HEK293 (cell line): Measurements from ENCODE around the gene SPOUT1.

ENCODE experiments used
- CTCF ChIA-PET: fragments of 350-600 bp; formaldehyde crosslinking; extraction: SDS; loops from one replicate; lab custom pipeline; 2021; ENCODE audit warnings: antibody characterized with exemption; lab: Yijun Ruan, JAX
- POLR2A ChIA-PET: fragments of 300-600 bp; formaldehyde crosslinking; extraction: SDS; loops from one replicate; lab custom pipeline; 2020; ENCODE audit warnings: antibody characterized with exemption, inconsistent platforms; lab: Yijun Ruan, JAX
- H3K27ac ChIP-seq: fragments of 200-500 bp; sonication (Bioruptor generic); 2 replicates; pipeline ENCODE4 v1.5.1; 2014; ENCODE audit warnings: low read depth, low read length, control low read depth, inconsistent platforms; ENCODE audit errors: extremely low read depth
- H3K36me3 ChIP-seq, 2 experiments: fragments of 200-500 bp in 1 of 2; sonication (Bioruptor generic) in 1 of 2; 1 replicate in 1 of 2; 2 replicates in 1 of 2; pipeline ENCODE4 v1.5.1; 2014 to 2017; ENCODE audit warnings: inconsistent platforms in 2 of 2, low read length in 2 of 2; ENCODE audit not compliant: control insufficient read depth in 2 of 2, insufficient read depth in 1 of 2
- H3K4me1 ChIP-seq: fragments of 200-500 bp; sonication (Bioruptor generic); 2 replicates; pipeline ENCODE4 v1.5.1; 2014; ENCODE audit warnings: mild to moderate bottlenecking, low read length, inconsistent platforms; ENCODE audit not compliant: control insufficient read depth, insufficient read depth
- H3K4me3 ChIP-seq: 2 replicates; pipeline ENCODE4 v1.5.1; 2011; ENCODE audit warnings: low read depth, mild to moderate bottlenecking, control low read depth, low read length, moderate library complexity
- H3K9me3 ChIP-seq: fragments of 200-500 bp; sonication (Bioruptor generic); 2 replicates; pipeline ENCODE4 v1.5.1; 2014; ENCODE audit warnings: low read depth, low read length, inconsistent platforms; ENCODE audit not compliant: control insufficient read depth, insufficient read depth
- BCL11B ChIP-seq: fragments of 450-650 bp; formaldehyde crosslinking; IDR thresholded peaks from 2 replicates; pipeline ENCODE4 v1.5.1; 2016; ENCODE audit warnings: low read depth, missing biosample characterization, missing genetic modification characterization
- EGR2 ChIP-seq: fragments of 450-650 bp; formaldehyde crosslinking; IDR thresholded peaks from 2 replicates; pipeline ENCODE4 v1.5.1; 2016; ENCODE audit warnings: low read depth, missing biosample characterization, missing genetic modification characterization
- SCRT1 ChIP-seq: fragments of 450-650 bp; formaldehyde crosslinking; IDR thresholded peaks from 2 replicates; pipeline ENCODE4 v1.5.1; 2016; ENCODE audit warnings: missing biosample characterization, missing genetic modification characterization, borderline replicate concordance
- SCRT2 ChIP-seq: fragments of 450-650 bp; formaldehyde crosslinking; IDR thresholded peaks from 2 replicates; pipeline ENCODE4 v1.5.1; 2016; ENCODE audit warnings: missing biosample characterization, missing genetic modification characterization
- TRIM28 ChIP-seq: IDR thresholded peaks from 2 replicates; pipeline ENCODE4 v1.6.1; 2011; ENCODE audit warnings: low read length, control low read depth, borderline replicate concordance
- ZBTB20 ChIP-seq: fragments of 450-650 bp; formaldehyde crosslinking; IDR thresholded peaks from 2 replicates; pipeline ENCODE4 v1.5.1; 2016; ENCODE audit warnings: missing biosample characterization, missing genetic modification characterization
- ZBTB21 ChIP-seq: fragments of 450-650 bp; formaldehyde crosslinking; IDR thresholded peaks from 2 replicates; pipeline ENCODE4 v1.5.1; 2017; ENCODE audit warnings: missing biosample characterization, missing genetic modification characterization
- ZBTB7A ChIP-seq: fragments of 450-650 bp; formaldehyde crosslinking; IDR thresholded peaks from 2 replicates; pipeline ENCODE4 v1.5.1; 2016; ENCODE audit warnings: low read depth, missing biosample characterization, missing genetic modification characterization
- ZNF121 ChIP-seq: fragments of 450-650 bp; formaldehyde crosslinking; IDR thresholded peaks from 2 replicates; pipeline ENCODE4 v1.5.1; 2016; ENCODE audit warnings: missing biosample characterization, missing genetic modification characterization
- ZNF175 ChIP-seq: fragments of 450-650 bp; formaldehyde crosslinking; IDR thresholded peaks from 2 replicates; pipeline ENCODE4 v1.5.1; 2016; ENCODE audit warnings: missing biosample characterization, missing genetic modification characterization
- ZNF23 ChIP-seq: fragments of 450-650 bp; formaldehyde crosslinking; IDR thresholded peaks from 2 replicates; pipeline ENCODE4 v1.5.1; 2016; ENCODE audit warnings: missing biosample characterization, missing genetic modification characterization, borderline replicate concordance
- ZNF239 ChIP-seq: fragments of 450-650 bp; formaldehyde crosslinking; IDR thresholded peaks from 2 replicates; pipeline ENCODE4 v1.5.1; 2016; ENCODE audit warnings: missing biosample characterization, missing genetic modification characterization
- ZNF341 ChIP-seq: fragments of 450-650 bp; formaldehyde crosslinking; IDR thresholded peaks from 2 replicates; pipeline ENCODE4; 2016; ENCODE audit warnings: low read depth, missing biosample characterization, missing genetic modification characterization
- ZNF416 ChIP-seq: fragments of 450-650 bp; formaldehyde crosslinking; IDR thresholded peaks from 2 replicates; pipeline ENCODE4 v1.5.1; 2016; ENCODE audit warnings: missing biosample characterization, missing genetic modification characterization
- ZNF610 ChIP-seq: fragments of 450-650 bp; formaldehyde crosslinking; IDR thresholded peaks from 2 replicates; pipeline ENCODE4 v1.5.1; 2016; ENCODE audit warnings: missing biosample characterization, missing genetic modification characterization, borderline replicate concordance
- ZNF629 ChIP-seq: fragments of 450-650 bp; formaldehyde crosslinking; IDR thresholded peaks from 2 replicates; pipeline ENCODE4 v1.5.1; 2017; ENCODE audit warnings: missing biosample characterization, missing genetic modification characterization
- ZNF654 ChIP-seq: fragments of 450-650 bp; formaldehyde crosslinking; IDR thresholded peaks from 2 replicates; pipeline ENCODE4 v1.5.1; 2016; ENCODE audit warnings: low read depth, missing biosample characterization, missing genetic modification characterization
- ZNF660 ChIP-seq: fragments of 450-650 bp; IDR thresholded peaks from 2 replicates; pipeline ENCODE4 v1.5.1; 2018; ENCODE audit warnings: missing biosample characterization, mild to moderate bottlenecking, missing genetic modification characterization
- TF ChIP-seq, protein P1 (sequence below): fragments of 450-650 bp; formaldehyde crosslinking; IDR thresholded peaks from 2 replicates; pipeline ENCODE4 v1.5.1; 2016; ENCODE audit warnings: missing biosample characterization, missing genetic modification characterization, borderline replicate concordance
- TF ChIP-seq, protein P2 (sequence below): fragments of 450-650 bp; formaldehyde crosslinking; IDR thresholded peaks from 2 replicates; pipeline ENCODE4 v1.5.1; 2016; ENCODE audit warnings: missing biosample characterization, missing genetic modification characterization
- TF ChIP-seq, protein P3 (sequence below): fragments of 450-650 bp; formaldehyde crosslinking; IDR thresholded peaks from 2 replicates; pipeline ENCODE4 v1.5.0; 2017; ENCODE audit warnings: missing biosample characterization, missing genetic modification characterization, borderline replicate concordance
- TF ChIP-seq, protein P4 (sequence below): fragments of 450-650 bp; formaldehyde crosslinking; conservative IDR thresholded peaks from 2 replicates; pipeline ENCODE4 v1.5.1; 2016; ENCODE audit warnings: low read depth, missing biosample characterization, missing genetic modification characterization

SPOUT1 gene

DNA sequence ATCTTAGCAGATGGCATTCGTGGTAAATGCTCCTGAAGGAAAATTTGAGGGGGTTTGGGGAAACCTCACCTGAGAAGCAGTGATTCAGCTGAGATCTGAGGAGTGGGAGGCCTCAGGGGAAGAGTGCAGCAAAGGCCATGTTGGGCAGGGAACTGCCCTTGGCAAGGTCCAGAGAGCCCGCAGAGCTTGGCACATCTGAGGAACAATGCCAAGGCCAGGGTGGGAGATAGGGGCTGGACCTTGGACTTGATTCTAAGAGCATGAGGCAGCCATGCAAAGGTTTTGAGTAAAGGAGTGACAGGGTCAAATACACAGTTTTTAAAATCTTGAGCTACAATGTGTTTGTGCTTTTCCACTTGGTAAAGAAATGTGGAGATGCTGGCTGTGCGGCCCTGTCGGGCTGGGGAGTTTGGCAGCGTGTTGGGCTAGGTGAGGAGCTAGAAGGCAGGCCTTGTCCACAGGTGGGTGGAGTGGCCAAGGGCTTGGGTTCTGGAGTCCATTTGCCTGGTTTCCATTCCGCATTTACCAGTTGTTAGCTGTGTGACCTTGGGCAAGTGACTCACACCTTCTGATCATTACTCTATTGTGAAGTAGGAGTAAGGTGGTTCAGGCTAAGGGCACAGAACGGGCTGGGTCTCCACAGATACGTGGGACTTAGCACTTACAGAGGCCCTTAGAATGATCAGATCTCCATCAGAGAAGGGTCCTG is 36.5 kb downstream of the SPOUT1 start (continued):
- TF ChIP-seq SCRT1 (tag by site-specific recombination) (0 out of 2 replicates have a peak, but pooled peaks have one; percentile 8), ZNF654 (tag by site-specific recombination) (no peak)
- TF ChIP-seq, protein P1, sequence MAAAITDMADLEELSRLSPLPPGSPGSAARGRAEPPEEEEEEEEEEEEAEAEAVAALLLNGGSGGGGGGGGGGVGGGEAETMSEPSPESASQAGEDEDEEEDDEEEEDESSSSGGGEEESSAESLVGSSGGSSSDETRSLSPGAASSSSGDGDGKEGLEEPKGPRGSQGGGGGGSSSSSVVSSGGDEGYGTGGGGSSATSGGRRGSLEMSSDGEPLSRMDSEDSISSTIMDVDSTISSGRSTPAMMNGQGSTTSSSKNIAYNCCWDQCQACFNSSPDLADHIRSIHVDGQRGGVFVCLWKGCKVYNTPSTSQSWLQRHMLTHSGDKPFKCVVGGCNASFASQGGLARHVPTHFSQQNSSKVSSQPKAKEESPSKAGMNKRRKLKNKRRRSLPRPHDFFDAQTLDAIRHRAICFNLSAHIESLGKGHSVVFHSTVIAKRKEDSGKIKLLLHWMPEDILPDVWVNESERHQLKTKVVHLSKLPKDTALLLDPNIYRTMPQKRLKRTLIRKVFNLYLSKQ (tag by site-specific recombination) = no peak
- TF ChIP-seq, all 188 proteins: peak for 2

DNA sequence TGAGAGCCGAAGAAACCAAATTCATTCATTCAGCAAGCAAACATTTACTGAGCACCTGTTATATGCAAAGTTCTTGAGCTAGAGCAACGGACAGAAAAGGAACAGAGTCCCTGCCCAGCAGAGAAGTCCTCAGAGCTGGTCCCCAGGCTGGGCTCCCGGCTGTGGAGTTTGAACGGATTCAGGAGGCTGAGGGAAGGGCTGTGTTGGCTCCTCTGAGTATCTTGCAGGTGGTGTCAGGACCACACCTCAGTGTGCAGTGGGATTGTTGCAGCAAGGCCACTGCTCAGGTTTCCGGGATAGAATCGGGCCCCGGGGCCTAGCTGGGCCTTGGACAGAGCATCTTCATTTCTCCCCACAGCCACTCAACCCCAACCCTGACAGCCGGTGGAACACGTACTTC is 37.5 kb downstream of the SPOUT1 start:
- no peak overlapping the region for H3K4me3 ChIP-seq
- H3K27ac ChIP-seq = no peak overlapping the region
- H3K4me1 ChIP-seq = no peaks in the 10 kb centered on the region
- TF ChIP-seq ZNF416 = no peak
- TF ChIP-seq, protein P2, sequence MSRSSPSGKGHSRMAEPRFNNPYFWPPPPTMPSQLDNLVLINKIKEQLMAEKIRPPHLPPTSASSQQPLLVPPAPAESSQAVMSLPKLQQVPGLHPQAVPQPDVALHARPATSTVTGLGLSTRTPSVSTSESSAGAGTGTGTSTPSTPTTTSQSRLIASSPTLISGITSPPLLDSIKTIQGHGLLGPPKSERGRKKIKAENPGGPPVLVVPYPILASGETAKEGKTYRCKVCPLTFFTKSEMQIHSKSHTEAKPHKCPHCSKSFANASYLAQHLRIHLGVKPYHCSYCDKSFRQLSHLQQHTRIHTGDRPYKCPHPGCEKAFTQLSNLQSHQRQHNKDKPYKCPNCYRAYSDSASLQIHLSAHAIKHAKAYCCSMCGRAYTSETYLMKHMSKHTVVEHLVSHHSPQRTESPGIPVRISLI (tag by site-specific recombination) = no peak
- TF ChIP-seq SCRT2 = no peak
- TF ChIP-seq, protein P3, sequence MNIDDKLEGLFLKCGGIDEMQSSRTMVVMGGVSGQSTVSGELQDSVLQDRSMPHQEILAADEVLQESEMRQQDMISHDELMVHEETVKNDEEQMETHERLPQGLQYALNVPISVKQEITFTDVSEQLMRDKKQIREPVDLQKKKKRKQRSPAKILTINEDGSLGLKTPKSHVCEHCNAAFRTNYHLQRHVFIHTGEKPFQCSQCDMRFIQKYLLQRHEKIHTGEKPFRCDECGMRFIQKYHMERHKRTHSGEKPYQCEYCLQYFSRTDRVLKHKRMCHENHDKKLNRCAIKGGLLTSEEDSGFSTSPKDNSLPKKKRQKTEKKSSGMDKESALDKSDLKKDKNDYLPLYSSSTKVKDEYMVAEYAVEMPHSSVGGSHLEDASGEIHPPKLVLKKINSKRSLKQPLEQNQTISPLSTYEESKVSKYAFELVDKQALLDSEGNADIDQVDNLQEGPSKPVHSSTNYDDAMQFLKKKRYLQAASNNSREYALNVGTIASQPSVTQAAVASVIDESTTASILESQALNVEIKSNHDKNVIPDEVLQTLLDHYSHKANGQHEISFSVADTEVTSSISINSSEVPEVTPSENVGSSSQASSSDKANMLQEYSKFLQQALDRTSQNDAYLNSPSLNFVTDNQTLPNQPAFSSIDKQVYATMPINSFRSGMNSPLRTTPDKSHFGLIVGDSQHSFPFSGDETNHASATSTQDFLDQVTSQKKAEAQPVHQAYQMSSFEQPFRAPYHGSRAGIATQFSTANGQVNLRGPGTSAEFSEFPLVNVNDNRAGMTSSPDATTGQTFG (tag by site-specific recombination) = no peak
- TF ChIP-seq ZNF239 = no peak
- TF ChIP-seq ZBTB20 (tag by site-specific recombination) = no peak
- no peak for TF ChIP-seq ZNF610 (tag by site-specific recombination)
- TF ChIP-seq ZNF175 (tag by site-specific recombination) = no peak
- TF ChIP-seq ZBTB7A (tag by site-specific recombination) = no peak
- TF ChIP-seq EGR2 = no peak
- TF ChIP-seq ZNF23 = no peak
- no peak for TF ChIP-seq ZNF341 (tag by site-specific recombination)
- no peak for TF ChIP-seq ZNF121
- TF ChIP-seq BCL11B (tag by site-specific recombination) = no peak
- no peak for TF ChIP-seq ZNF629 (tag by site-specific recombination)
- TF ChIP-seq TRIM28 = no peak
- no peak for TF ChIP-seq ZNF660 (tag by site-specific recombination)
- TF ChIP-seq, protein P4, sequence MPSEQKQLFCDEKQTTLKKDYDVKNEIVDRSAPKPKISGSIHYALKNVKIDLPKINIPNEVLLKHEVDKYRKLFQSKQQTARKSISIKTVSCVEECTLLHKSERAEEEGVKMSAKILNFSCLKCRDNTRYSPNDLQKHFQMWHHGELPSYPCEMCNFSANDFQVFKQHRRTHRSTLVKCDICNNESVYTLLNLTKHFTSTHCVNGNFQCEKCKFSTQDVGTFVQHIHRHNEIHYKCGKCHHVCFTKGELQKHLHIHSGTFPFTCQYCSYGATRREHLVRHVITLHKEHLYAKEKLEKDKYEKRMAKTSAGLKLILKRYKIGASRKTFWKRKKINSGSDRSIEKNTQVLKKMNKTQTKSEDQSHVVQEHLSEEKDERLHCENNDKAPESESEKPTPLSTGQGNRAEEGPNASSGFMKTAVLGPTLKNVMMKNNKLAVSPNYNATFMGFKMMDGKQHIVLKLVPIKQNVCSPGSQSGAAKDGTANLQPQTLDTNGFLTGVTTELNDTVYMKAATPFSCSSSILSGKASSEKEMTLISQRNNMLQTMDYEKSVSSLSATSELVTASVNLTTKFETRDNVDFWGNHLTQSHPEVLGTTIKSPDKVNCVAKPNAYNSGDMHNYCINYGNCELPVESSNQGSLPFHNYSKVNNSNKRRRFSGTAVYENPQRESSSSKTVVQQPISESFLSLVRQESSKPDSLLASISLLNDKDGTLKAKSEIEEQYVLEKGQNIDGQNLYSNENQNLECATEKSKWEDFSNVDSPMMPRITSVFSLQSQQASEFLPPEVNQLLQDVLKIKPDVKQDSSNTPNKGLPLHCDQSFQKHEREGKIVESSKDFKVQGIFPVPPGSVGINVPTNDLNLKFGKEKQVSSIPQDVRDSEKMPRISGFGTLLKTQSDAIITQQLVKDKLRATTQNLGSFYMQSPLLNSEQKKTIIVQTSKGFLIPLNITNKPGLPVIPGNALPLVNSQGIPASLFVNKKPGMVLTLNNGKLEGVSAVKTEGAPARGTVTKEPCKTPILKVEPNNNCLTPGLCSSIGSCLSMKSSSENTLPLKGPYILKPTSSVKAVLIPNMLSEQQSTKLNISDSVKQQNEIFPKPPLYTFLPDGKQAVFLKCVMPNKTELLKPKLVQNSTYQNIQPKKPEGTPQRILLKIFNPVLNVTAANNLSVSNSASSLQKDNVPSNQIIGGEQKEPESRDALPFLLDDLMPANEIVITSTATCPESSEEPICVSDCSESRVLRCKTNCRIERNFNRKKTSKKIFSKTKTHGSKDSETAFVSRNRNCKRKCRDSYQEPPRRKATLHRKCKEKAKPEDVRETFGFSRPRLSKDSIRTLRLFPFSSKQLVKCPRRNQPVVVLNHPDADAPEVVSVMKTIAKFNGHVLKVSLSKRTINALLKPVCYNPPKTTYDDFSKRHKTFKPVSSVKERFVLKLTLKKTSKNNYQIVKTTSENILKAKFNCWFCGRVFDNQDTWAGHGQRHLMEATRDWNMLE = no peak
- no peak for TF ChIP-seq ZBTB21 (tag by site-specific recombination)
- ChIA-PET POLR2A (interaction anchor here (1.1 to 2.3 kb wide), 2 partner anchors 22 to 26 kb away, joined by 4 to 9 read pairs; partner anchors contain the start of gene ENDOG), CTCF (interaction anchor here (0.6 to 2.1 kb wide), 2 partner anchors 26 to 30 kb away, joined by 4 to 9 read pairs; partner anchors contain the start of gene ENDOG)
- H3K36me3 ChIP-seq = peaks cover 4 to 66% of the 10 kb centered on the region in 2 experiments
- no peaks in the 10 kb centered on the region for H3K9me3 ChIP-seq
